Liver (tissue), 3 donors: ENCODE results near the gene KIF26B.

Experiments used
- CTCF ChIP-seq: fragments of 150-350 bp; IDR thresholded peaks from 2 replicates; pipeline ENCODE4 v1.5.1; 2017; ENCODE audit warnings: improper control_type of control experiment, low read depth, low read length; ENCODE audit not compliant: missing input control
- HNF4G ChIP-seq: IDR thresholded peaks from 2 replicates; pipeline ENCODE4 v1.6.1; 2016; ENCODE audit warnings: antibody characterized with exemption
- donor health status: healthy.
- donor health status: healthy.

- TF ChIP-seq CTCF = no peak
- TF ChIP-seq HNF4G = no peak
Measured at GRCh38 chr1:245512181-245512888, 357.6 kb downstream of the KIF26B start.
